GM19438 (cell line): ENCODE measurements around the gene MANBA.
"Not testable (repeated sequence)": the region's sequence is repeated elsewhere in the genome, so short reads cannot be mapped to it uniquely, and the experiment has no call there.

ENCODE experiments used
- ATAC-seq: cut with Tn5 transposase; IDR thresholded peaks from one replicate; pipeline ENCODE4 v1.9.1; 2021; ENCODE audit warnings: low read depth; ENCODE audit not compliant: unreplicated experiment

Gene MANBA

DNA sequence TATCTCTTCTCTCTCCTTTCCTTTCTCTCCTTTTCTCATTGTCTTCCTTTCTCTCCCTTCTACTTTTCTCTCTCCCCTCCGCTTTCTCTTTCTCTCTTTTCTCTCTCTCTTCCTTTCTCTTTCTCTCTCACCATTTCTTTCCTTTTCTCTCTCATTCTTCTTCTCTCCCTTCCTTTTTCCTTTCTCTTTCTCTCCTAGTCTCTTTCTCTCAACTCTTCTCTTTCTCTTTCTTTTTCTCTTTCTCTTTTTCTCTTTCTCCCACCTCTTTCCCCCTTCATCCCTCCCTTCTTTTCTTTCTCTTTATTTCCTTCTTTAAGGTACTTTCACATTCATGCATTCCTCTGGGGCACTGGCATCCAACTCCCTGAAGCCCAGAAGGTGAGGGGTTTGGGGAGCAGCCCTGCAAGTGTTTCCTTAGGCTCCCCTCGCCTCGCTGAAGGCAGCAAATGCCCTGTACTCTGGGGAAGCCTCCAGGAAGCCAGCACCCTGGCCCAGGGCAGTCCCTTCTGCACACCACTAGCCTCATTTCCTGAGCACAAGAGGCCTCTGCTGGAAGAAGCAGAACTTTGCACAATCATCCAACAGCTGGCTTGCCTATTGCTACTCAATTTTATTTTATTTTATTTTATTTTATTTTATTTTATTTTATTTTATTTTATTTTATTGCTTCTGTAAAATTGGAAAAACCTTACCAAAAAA is 135.4 kb downstream of the MANBA start:
- peak; percentile 86 for ATAC-seq

DNA sequence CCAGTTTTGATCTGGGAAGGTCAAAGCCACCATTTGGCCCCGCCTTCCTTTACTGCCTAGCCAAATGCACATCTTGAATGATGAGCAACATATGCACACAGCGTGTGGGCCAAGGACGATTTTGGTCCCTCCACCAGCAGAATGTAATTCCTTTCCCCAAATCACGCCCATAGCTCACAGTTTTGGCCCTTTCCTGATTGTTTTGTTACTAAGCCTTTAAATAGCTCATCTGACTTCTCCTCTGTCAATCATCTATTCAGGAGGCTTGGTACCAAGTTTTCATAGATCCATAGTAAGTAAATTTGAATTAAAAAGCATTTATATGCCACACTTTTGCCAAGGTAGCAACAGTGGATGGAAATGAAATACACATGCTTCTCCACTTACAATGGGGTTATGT is 136.3 kb downstream of the MANBA start:
- no peak for ATAC-seq

GRCh38 chr4:102623622-102624021 is 137.1 kb downstream of the MANBA start:
- no peak for ATAC-seq

- ATAC-seq, result peak; percentile 40
Observed at GRCh38 chr4:102620697-102621497, 139.9 kb downstream of the MANBA start.

DNA sequence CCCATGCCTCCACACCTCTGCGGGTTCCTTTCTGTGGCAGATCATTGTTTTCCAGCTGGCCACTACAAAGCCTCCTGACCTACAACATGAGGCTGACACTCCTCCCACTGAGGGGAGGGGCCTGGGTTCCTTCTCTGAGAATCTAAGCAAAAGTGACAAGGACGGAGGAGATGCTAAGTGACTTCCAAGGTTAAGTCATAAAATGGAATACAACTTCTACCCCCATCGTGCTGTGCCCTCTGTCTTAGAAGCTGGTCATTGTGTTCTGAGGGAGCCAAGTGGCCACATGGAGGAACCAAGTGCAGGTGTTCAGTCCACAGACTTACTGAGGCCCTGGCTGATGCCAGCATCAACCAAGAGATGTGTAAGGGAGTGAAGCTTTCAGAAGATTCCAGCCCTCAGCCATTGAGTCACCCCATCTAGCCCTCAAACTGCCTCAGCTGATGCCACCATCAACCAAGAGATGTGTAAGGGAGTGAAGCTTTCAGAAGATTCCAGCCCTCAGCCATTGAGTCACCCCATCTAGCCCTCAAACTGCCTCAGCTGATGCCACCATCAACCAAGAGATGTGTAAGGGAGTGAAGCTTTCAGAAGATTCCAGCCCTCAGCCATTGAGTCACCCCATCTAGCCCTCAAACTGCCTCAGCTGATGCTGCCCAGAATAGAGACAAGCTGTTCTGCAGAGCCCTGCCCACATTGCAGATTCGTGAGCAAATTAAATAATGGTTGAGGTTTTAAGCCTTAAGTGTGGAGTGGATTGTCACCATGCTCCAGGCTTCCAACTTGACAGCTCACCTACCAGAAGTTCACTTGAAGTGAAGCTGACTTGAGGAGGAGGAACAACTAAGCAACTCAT is 140.8 kb downstream of the MANBA start:
- ATAC-seq, result not testable (repeated sequence)

DNA sequence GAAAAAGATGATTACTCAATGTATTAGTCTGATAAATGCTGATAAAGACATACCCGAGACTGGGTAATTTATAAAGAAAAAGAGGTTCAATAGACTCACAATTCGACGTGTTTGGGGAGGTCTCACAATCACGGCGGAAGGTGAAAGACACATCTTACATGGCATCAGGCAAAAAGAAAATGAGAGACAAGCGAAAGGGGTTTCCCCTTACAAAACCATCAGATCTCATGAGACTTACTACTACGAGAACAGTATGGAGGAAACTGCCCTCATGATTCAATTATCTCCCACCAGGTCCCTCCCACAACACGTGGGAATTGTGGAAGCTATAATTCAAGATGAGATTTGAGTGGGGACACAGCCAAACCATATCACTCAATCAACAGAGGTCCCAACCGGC is 141.7 kb downstream of the MANBA start:
- ATAC-seq, result not testable (repeated sequence)

- ATAC-seq, result no peak
Observed at GRCh38 chr4:102616636-102617035, 144.1 kb downstream of the MANBA start.

DNA sequence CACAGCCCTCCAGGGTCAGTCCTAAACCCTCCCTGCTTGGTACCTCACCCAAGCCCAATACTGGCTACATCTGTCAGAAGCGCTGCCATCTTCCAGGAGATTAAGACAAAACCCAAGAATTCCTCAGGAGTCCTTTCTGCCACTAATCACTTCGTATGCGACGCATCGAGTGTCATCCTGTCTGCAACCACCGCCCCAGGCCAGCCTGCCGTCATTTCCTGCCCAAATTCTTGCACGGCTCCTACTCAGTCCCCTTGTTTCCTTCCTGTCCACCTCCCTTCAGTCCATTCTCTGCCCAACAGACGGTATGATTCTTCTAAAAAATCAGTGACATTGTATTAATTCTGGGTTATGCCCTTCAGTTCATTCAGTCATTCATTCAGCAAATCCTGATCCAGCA is 146.0 kb downstream of the MANBA start:
- no peak for ATAC-seq

- ATAC-seq, result peak; percentile 65
Observed at GRCh38 chr4:102612824-102613366, 147.9 kb downstream of the MANBA start.

GRCh38 chr4:102612210-102612609 is 148.6 kb downstream of the MANBA start:
- ATAC-seq, result no peak

DNA sequence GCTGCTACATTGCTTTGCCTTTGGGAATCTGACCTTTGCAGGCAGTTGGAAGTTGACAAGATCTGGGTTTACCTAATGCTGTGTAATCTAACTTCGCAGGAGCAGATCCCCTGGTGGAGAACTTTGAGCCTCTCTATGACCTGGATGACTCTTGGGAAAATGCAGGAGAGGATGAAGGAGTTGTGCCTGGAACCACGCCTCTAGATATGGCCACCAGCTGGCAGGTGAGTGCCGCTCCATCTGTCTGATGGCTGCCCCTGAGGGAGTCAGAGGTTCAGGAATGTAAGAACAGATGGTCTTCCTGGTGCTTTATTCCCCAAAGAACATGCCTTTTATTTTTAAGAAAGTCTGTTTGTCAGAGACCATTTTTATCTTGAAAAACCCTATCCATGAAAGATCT is 150.3 kb downstream of the MANBA start:
- no peak for ATAC-seq

DNA sequence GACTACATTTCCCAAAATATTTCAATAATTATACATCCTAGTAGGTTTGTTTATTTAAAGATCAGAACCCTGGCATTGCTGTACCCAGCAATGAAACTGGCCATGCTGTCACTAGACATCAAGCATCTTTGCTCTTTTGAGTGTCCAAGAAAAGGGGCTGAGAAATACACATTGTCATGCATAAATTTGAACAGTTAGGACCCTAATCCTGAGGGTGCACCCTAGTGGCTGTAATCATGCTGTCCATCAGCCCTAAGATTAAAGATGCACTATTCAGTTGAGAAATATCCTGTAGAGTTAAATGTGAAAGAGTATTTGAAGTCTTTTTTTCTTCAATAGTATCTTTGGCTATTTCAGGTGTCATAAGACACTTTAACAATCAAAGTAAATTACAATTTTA is 150.8 kb downstream of the MANBA start:
- no peak for ATAC-seq

DNA sequence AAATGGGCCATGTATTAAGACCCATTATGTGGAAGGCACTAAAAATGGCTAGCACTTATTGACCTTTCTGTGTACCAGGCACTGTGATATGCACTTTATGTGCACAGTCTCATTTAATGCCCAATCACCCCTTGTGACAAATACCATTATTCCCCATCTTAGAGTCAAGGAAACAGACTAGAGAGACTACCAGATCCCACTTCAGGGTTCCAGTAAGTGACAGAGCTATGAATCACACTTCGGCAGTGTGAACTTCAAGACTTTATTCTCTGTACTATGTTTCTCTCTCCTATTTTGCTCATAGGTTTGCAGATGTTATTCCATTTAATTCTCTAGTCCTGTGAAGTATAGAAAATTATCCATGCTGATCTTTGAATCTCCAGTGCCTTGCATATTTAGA is 152.6 kb downstream of the MANBA start:
- ATAC-seq, result no peak

- ATAC-seq, result no peak
Observed at GRCh38 chr4:102606846-102607450, 153.8 kb downstream of the MANBA start.

- no peak for ATAC-seq
Observed at GRCh38 chr4:102606261-102606660, 154.5 kb downstream of the MANBA start.

DNA sequence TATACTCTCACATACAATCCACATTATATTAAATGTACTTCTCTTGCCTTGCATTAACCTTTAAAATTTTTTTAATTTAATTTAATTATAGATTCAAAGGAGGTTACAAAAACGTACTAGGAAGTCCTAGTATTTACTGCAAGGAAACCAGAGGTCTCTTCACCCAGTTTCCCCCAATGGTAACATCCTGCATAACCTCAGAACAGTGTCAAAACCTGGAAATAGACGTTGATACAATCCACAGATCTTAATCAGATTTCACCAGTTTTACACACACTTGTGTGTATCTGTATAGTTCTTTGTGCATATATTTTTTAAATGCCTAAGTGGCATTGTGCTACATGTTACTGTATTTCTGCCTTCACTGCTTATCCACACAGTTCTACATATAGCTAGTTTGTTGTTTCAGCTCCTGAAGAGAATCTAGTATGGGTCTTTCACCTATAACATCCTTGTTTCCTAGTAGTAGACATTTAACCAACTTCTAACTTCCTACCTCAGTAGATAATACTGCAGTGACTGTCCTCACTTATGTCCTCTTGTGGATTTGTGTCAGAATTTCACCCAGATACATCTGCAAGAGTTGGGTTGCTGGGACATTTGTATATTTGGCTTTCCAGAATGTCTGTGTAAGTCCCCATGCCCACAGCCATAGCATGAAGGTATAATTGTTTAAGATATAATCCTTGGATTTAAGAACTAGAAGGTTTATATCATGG is 156.4 kb downstream of the MANBA start:
- ATAC-seq, result no peak

GRCh38 chr4:102601586-102602227 is 159.1 kb downstream of the MANBA start:
- ATAC-seq, result no peak

- no peak for ATAC-seq
Observed at GRCh38 chr4:102600689-102601088, 160.1 kb downstream of the MANBA start.

DNA sequence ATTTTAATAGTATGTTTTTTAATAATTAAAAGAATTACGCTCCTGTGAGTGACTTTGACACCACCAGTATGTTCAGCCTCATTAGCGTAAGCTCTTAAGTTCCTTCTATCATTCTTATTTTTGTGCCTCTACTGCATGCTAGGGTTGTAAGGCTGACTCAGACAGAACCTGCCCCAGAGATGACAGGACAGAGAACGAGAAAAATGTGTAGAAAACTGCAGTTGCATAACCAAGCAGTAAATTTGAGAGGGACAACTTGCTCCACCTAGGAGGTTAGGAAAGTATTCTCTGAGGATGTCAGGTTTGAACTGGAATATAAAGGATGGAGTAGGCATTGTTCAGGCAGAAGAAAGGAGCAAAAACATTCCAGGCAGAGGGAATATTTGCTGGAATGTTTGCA is 160.9 kb downstream of the MANBA start:
- ATAC-seq, result no peak
